ENCODE measurements around the gene GLT1D1. TPM values are rescaled to one million over a fixed set of nuclear protein-coding genes. Genes with fewer than 3 reads are reported as not detected.

GLT1D1 gene
- total RNA-seq, 3 donors from 2014 or later, result 0.16 to 0.73 (median 0.33) TPM

DNA sequence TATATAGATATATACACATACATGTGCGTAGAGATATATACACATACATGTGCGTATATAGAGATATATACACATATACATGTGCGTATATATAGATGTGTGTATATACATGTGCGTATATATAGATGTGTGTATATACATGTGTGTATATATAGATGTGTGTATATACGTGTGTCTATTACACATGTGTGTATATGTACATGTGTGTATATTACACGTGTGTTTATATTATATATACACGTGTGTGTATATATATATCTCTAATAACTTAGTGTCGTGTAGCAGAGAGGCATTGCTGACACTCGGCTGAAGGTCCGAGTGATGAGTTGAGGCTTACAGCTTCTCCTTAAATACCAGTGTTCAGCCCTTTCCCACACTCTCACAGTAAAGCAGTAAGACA is 133.7 kb downstream of the GLT1D1 start:
- H3K4me3 ChIP-seq, result no peak overlapping the region
- peaks cover 0 to 15% of the 10 kb centered on the region in 2 donors for H3K9me3 ChIP-seq
- no peaks in the 10 kb centered on the region for H3K27me3 ChIP-seq
- no peak for DNase-seq (ENCODE audit: low spot score in 2 of 2)
- TF ChIP-seq POLR2AphosphoS5 (IDR thresholded peaks at IDR 0.05) (no peak), POLR2A (IDR thresholded peaks at IDR 0.05) (no peak)
- TF ChIP-seq, protein P1, sequence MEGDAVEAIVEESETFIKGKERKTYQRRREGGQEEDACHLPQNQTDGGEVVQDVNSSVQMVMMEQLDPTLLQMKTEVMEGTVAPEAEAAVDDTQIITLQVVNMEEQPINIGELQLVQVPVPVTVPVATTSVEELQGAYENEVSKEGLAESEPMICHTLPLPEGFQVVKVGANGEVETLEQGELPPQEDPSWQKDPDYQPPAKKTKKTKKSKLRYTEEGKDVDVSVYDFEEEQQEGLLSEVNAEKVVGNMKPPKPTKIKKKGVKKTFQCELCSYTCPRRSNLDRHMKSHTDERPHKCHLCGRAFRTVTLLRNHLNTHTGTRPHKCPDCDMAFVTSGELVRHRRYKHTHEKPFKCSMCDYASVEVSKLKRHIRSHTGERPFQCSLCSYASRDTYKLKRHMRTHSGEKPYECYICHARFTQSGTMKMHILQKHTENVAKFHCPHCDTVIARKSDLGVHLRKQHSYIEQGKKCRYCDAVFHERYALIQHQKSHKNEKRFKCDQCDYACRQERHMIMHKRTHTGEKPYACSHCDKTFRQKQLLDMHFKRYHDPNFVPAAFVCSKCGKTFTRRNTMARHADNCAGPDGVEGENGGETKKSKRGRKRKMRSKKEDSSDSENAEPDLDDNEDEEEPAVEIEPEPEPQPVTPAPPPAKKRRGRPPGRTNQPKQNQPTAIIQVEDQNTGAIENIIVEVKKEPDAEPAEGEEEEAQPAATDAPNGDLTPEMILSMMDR (IDR thresholded peaks at IDR 0.05), result no peak
- H3K27ac ChIP-seq, result no peak overlapping the region
- H3K4me1 ChIP-seq, result no peaks in the 10 kb centered on the region
- intact Hi-C loops (cut with DNase I; ENCODE audit: low total_unique reads), result no loop called here
- H3K36me3 ChIP-seq, result no peaks in the 10 kb centered on the region

DNA sequence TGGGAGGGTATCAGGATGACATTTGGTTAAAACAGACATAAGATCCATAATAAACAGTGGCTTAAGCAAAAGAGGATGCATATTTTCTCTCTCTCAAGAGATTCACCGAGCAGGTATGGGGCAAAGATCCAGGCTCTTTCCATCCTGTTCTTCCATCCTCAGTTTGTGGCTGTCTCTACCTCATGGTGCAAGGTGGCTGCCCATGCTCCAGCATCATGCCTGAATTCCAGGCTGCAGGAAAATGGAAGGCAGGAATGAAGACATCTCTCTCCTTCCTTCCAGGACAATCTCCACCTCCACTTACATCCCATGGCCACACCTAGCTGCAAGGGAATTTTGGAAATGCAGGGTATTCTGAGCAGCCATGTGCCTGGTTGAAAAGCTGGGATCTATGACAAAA is 136.0 kb downstream of the GLT1D1 start:
- Histone ChIP-seq H3K4me3 (no peak overlapping the region), H3K27me3 (no peaks in the 10 kb centered on the region), H3K9me3 (peaks cover 2 to 27% of the 10 kb centered on the region in 2 donors), H3K4me1 (no peaks in the 10 kb centered on the region), H3K36me3 (no peaks in the 10 kb centered on the region), H3K27ac (no peak overlapping the region)
- TF ChIP-seq, protein P1 (IDR thresholded peaks at IDR 0.05), result no peak
- no peak for TF ChIP-seq POLR2A (IDR thresholded peaks at IDR 0.05)
- TF ChIP-seq POLR2AphosphoS5 (IDR thresholded peaks at IDR 0.05), result no peak
- intact Hi-C loops (cut with DNase I; ENCODE audit: low total_unique reads), result no loop called here
- DNase-seq (ENCODE audit: low spot score in 2 of 2), result no peak

DNA sequence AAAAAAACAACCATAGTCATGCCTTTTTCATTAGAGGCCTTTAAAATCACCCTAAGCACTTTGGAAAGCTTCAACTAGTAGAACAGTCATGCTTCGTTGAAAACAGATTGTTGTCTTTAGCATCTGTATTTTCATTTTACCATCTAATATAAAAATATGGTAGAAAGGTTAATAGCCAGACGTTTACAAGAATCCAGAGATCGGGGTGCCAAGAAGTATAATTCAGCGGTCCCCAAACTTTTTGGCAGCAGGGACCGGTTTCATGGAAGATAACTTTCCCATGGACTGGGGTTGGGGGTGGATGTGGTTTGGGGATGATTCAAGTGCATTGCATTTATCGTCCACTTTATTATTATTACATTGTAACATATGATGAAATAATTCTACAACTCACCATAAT is 138.4 kb downstream of the GLT1D1 start:
- Histone ChIP-seq H3K27me3 (no peaks in the 10 kb centered on the region), H3K4me1 (no peaks in the 10 kb centered on the region), H3K27ac (no peak overlapping the region), H3K36me3 (no peaks in the 10 kb centered on the region), H3K9me3 (peaks cover 2 to 27% of the 10 kb centered on the region in 2 donors), H3K4me3 (no peak overlapping the region)
- intact Hi-C loops (cut with DNase I; ENCODE audit: low total_unique reads), result no loop called here
- DNase-seq (ENCODE audit: low spot score in 2 of 2), result no peak
- TF ChIP-seq, protein P1 (IDR thresholded peaks at IDR 0.05), result no peak
- no peak for TF ChIP-seq POLR2A (IDR thresholded peaks at IDR 0.05)
- no peak for TF ChIP-seq POLR2AphosphoS5 (IDR thresholded peaks at IDR 0.05)

DNA sequence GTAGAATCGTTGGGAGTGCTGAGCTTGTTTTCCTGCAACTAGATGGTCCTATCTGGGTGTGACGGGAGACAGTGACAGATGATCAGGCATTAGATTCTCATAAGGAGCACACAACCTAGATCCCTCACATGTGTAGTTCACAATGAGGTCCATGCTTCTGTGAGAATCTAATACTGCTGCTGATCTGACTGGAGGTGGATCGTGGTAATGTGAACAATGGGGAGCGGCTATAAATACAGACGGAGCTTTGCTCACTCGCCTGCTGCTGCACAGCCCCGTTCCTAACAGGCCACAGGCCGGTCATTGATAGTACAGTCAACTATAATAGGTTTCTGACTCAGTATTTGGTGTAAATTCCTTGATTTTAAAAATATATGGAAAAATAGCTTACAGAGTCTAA is 138.8 kb downstream of the GLT1D1 start:
- Histone ChIP-seq H3K27ac (no peak overlapping the region), H3K9me3 (peaks cover 2 to 27% of the 10 kb centered on the region in 2 donors), H3K4me1 (no peaks in the 10 kb centered on the region), H3K27me3 (no peaks in the 10 kb centered on the region), H3K4me3 (no peak overlapping the region), H3K36me3 (no peaks in the 10 kb centered on the region)
- TF ChIP-seq POLR2AphosphoS5 (IDR thresholded peaks at IDR 0.05), result no peak
- TF ChIP-seq POLR2A (IDR thresholded peaks at IDR 0.05), result no peak
- TF ChIP-seq, protein P1 (IDR thresholded peaks at IDR 0.05), result no peak
- intact Hi-C loops (cut with DNase I; ENCODE audit: low total_unique reads), result no loop called here
- DNase-seq (ENCODE audit: low spot score in 2 of 2), result no peak

DNA sequence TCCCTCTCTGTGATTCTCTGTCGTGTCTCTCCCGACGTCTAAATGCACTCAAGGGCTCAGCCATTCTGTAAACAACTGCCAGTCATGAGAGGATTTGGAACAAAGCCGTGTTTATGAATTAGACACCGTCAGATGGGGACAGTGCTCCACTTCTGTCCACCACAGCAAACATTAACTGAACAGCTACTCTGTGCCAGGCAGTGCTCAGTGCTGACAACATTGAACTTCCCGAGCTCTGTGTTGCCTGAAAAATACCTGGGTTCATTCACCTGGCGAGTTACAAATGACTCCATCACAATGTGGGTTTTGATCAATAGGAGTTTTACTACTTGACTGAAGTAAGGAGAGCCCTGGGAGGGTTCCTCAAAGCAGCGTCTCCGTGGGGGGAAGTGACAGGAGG is 139.3 kb downstream of the GLT1D1 start:
- Histone ChIP-seq H3K9me3 (peaks cover 2 to 27% of the 10 kb centered on the region in 2 donors), H3K36me3 (no peaks in the 10 kb centered on the region), H3K27me3 (no peaks in the 10 kb centered on the region), H3K27ac (no peak overlapping the region), H3K4me1 (no peaks in the 10 kb centered on the region), H3K4me3 (no peak overlapping the region)
- DNase-seq (ENCODE audit: low spot score in 2 of 2), result no peak
- intact Hi-C loops (cut with DNase I; ENCODE audit: low total_unique reads), result no loop called here
- no peak for TF ChIP-seq POLR2AphosphoS5 (IDR thresholded peaks at IDR 0.05)
- no peak for TF ChIP-seq POLR2A (IDR thresholded peaks at IDR 0.05)
- TF ChIP-seq, protein P1 (IDR thresholded peaks at IDR 0.05), result no peak

Data from breast epithelium (tissue), 4 donors.